H1 (cell line): ENCODE results near the gene ASB14. TPM values are rescaled to one million over a fixed set of nuclear protein-coding genes. Genes with fewer than 3 reads are reported as not detected.

Experiments used
- CTCF ChIA-PET: fragments of 300-600 bp; sonication (Branson Sonifier 250); formaldehyde crosslinking; loops from one replicate; lab custom pipeline; 2021; ENCODE audit not compliant: partially characterized antibody; lab: Charles Lee
- POLR2A ChIA-PET: fragments of 300-600 bp; sonication (Branson Sonifier 250); formaldehyde crosslinking; loops from one replicate; lab custom pipeline; 2021; ENCODE audit warnings: inconsistent platforms; ENCODE audit not compliant: partially characterized antibody; lab: Charles Lee
- DNase-seq, 2 experiments: peaks; one replicate each; pipeline versions ENCODE4 v3.0.0 to v3.0.0-alpha.2; 2010 to 2022; ENCODE audit warnings: low spot score in 2 of 2, low read depth in 1 of 2, mixed read lengths in 1 of 2
- FAIRE-seq: peaks from 2 replicates; lab custom pipeline; 2011; peaks lifted over from hg19 to GRCh38; lab: Jason Lieb, UNC
- H2AFZ ChIP-seq: 2 replicates; pipeline ENCODE4 v1.8.1; 2012; ENCODE audit warnings: low read length, inconsistent platforms
- H2AK5ac ChIP-seq: 2 replicates; pipeline ENCODE4 v1.6.1; 2013; ENCODE audit warnings: low read depth, low read length
- H2BK120ac ChIP-seq: replicated peaks from 2 replicates; pipeline ENCODE3; 2013; ENCODE audit warnings: low read depth, low read length, inconsistent platforms
- H2BK12ac ChIP-seq: 2 replicates; pipeline ENCODE4 v1.6.1; 2013; ENCODE audit warnings: low read depth, low read length
- H2BK15ac ChIP-seq: 2 replicates; pipeline ENCODE4 v1.6.1; 2013; ENCODE audit warnings: low read length
- H2BK20ac ChIP-seq: 2 replicates; pipeline ENCODE4 v1.6.1; 2013; ENCODE audit warnings: low read length
- H2BK5ac ChIP-seq: 2 replicates; pipeline ENCODE4 v1.6.1; 2013; ENCODE audit warnings: low read depth, low read length
- H3K14ac ChIP-seq: 2 replicates; pipeline ENCODE4 v1.6.1; 2013; ENCODE audit warnings: inconsistent platforms; ENCODE audit not compliant: insufficient read length
- H3K18ac ChIP-seq: 2 replicates; pipeline ENCODE4 v1.6.1; 2013; ENCODE audit warnings: low read length; ENCODE audit errors: extremely low read depth
- H3K23ac ChIP-seq: 2 replicates; pipeline ENCODE4 v1.6.1; 2013; ENCODE audit warnings: inconsistent platforms; ENCODE audit not compliant: insufficient read length
- H3K23me2 ChIP-seq: 2 replicates; pipeline ENCODE4 v1.6.1; 2013; ENCODE audit warnings: low read depth, low read length
- H3K27ac ChIP-seq: 2 replicates; pipeline ENCODE4 v1.6.1; 2011; ENCODE audit warnings: low read depth, low read length, inconsistent platforms
- H3K27me3 ChIP-seq, 4 experiments: replicated peaks in 1 of 4; 1 replicate in 1 of 4; 2 replicates in 3 of 4; pipeline versions ENCODE4 v1.6.1 to v1.8.1; 2011 to 2013; ENCODE audit warnings: low read length in 3 of 4, mild to moderate bottlenecking in 3 of 4, inconsistent platforms in 2 of 4, mixed read lengths in 2 of 4, moderate library complexity in 1 of 4; ENCODE audit not compliant: control insufficient read depth in 3 of 4, insufficient read depth in 3 of 4; ENCODE audit errors: extremely low read depth in 1 of 4
- H3K36me3 ChIP-seq, 4 experiments: 2 replicates each; pipeline versions ENCODE4 v1.6.1 to v1.8.1; 2011 to 2013; ENCODE audit warnings: mild to moderate bottlenecking in 4 of 4, low read length in 3 of 4, moderate library complexity in 2 of 4, control low read depth in 1 of 4, inconsistent platforms in 1 of 4; ENCODE audit not compliant: insufficient read depth in 4 of 4, control insufficient read depth in 2 of 4
- H3K4ac ChIP-seq: replicated peaks from 2 replicates; pipeline ENCODE3; 2013; ENCODE audit warnings: low read length, low read depth, mixed read lengths, inconsistent platforms; ENCODE audit not compliant: insufficient read length
- H3K4me1 ChIP-seq, 4 experiments: replicated peaks in 1 of 4; 1 replicate in 1 of 4; 2 replicates in 3 of 4; pipeline versions ENCODE4 v1.6.1 to v1.8.1; 2011 to 2013; ENCODE audit warnings: low read length in 3 of 4, inconsistent platforms in 2 of 4, mixed read lengths in 1 of 4; ENCODE audit not compliant: insufficient read depth in 4 of 4, control insufficient read depth in 3 of 4
- H3K4me2 ChIP-seq, 2 experiments: 2 replicates each; pipeline versions ENCODE4 v1.6.1 to v1.8.1; 2011 to 2013; ENCODE audit warnings: low read depth in 2 of 2, low read length in 2 of 2, control low read depth in 1 of 2, inconsistent platforms in 1 of 2, mild to moderate bottlenecking in 1 of 2; ENCODE audit not compliant: insufficient read depth in 1 of 2
- H3K4me3 ChIP-seq, 4 experiments: fragments of 200-600, 300-600 bp in 1 of 4; sonication (generic), shearing (Covaris generic), sonication (Bioruptor Twin) in 1 of 4; 2 replicates each; pipeline versions ENCODE4 v1.5.1 to v1.8.1; 2011 to 2016; ENCODE audit warnings: low read length in 4 of 4, low read depth in 3 of 4, control low read depth in 2 of 4, inconsistent platforms in 2 of 4, mild to moderate bottlenecking in 2 of 4, mixed read lengths in 1 of 4, moderate library complexity in 1 of 4; ENCODE audit not compliant: insufficient read depth in 2 of 4; ENCODE audit errors: extremely low read depth in 1 of 4
- H3K56ac ChIP-seq: replicated peaks from 2 replicates; pipeline ENCODE3; 2013; ENCODE audit warnings: low read depth, mild to moderate bottlenecking, mixed read lengths, low read length, inconsistent platforms; ENCODE audit not compliant: insufficient read length
- H3K79me1 ChIP-seq: 2 replicates; pipeline ENCODE4 v1.6.1; 2013; ENCODE audit warnings: low read depth, low read length, control low read depth
- H3K79me2 ChIP-seq, 2 experiments: 2 replicates each; pipeline versions ENCODE4 v1.6.1 to v1.8.1; 2012 to 2013; ENCODE audit warnings: low read length in 2 of 2, mild to moderate bottlenecking in 2 of 2, inconsistent platforms in 1 of 2; ENCODE audit not compliant: insufficient read depth in 2 of 2, control insufficient read depth in 1 of 2
- H3K9ac ChIP-seq, 4 experiments: replicated peaks in 1 of 4; 1 replicate in 1 of 4; 2 replicates in 3 of 4; pipeline versions ENCODE4 v1.6.1 to v1.8.1; 2011 to 2013; ENCODE audit warnings: low read depth in 3 of 4, low read length in 3 of 4, control low read depth in 2 of 4, mild to moderate bottlenecking in 2 of 4, moderate library complexity in 2 of 4, inconsistent platforms in 1 of 4; ENCODE audit errors: extremely low read depth in 1 of 4
- H3K9me3 ChIP-seq, 2 experiments: 2 replicates each; pipeline versions ENCODE4 v1.6.1 to v1.8.1; 2012 to 2013; ENCODE audit warnings: mild to moderate bottlenecking in 2 of 2, moderate library complexity in 2 of 2, control low read depth in 1 of 2, inconsistent platforms in 1 of 2, low read depth in 1 of 2, low read length in 1 of 2, mixed read lengths in 1 of 2; ENCODE audit not compliant: insufficient read depth in 2 of 2
- H4K20me1 ChIP-seq, 2 experiments: replicated peaks in 1 of 2; 2 replicates each; pipeline versions ENCODE3 to v1.8.1; 2011 to 2013; ENCODE audit warnings: inconsistent platforms in 2 of 2, low read length in 2 of 2, mild to moderate bottlenecking in 1 of 2; ENCODE audit not compliant: insufficient read depth in 2 of 2, control insufficient read depth in 1 of 2
- H4K5ac ChIP-seq: 2 replicates; pipeline ENCODE4 v1.6.1; 2013; ENCODE audit warnings: low read length, low read depth, mixed read lengths, inconsistent platforms; ENCODE audit not compliant: insufficient read length
- H4K8ac ChIP-seq: 2 replicates; pipeline ENCODE4 v1.8.0; 2013; ENCODE audit warnings: mild to moderate bottlenecking, moderate library complexity, low read length, inconsistent platforms; ENCODE audit not compliant: insufficient read depth; ENCODE audit errors: extremely low read depth
- H4K91ac ChIP-seq: replicated peaks from 2 replicates; pipeline ENCODE3; 2013; ENCODE audit warnings: low read length, mixed read lengths, inconsistent platforms; ENCODE audit not compliant: insufficient read length
- BCL11A ChIP-seq, 2 experiments: IDR thresholded peaks; one replicate each; pipeline ENCODE4 v1.6.1; 2011; ENCODE audit warnings: low read depth in 2 of 2, low read length in 2 of 2, mild to moderate bottlenecking in 2 of 2
- CBX8 ChIP-seq: fragments of 300-800, 300-1000 bp; sonication (generic); IDR thresholded peaks from 2 replicates; pipeline ENCODE4 v1.7.1; 2016; ENCODE audit warnings: low read depth, low read length, borderline replicate concordance
- HDAC6 ChIP-seq: IDR thresholded peaks from one replicate; pipeline ENCODE4 v1.7.1; 2012; ENCODE audit warnings: low read depth, mild to moderate bottlenecking, inconsistent platforms, low read length, moderate library complexity
- PHF8 ChIP-seq: fragments of 200-600 bp; sonication (generic); conservative IDR thresholded peaks from 2 replicates; pipeline ENCODE4 v1.7.1; 2012; ENCODE audit warnings: low read depth, mild to moderate bottlenecking, inconsistent platforms, low read length, moderate library complexity
- POLR2AphosphoS5 ChIP-seq: IDR thresholded peaks from 2 replicates; pipeline ENCODE4 v1.6.1; 2011; ENCODE audit warnings: low read depth, low read length
- RAD21 ChIP-seq, 2 experiments: IDR thresholded peaks in 1 of 2; conservative IDR thresholded peaks in 1 of 2; 2 replicates each; pipeline ENCODE4 v1.6.1; 2011; ENCODE audit warnings: low read depth in 2 of 2, low read length in 2 of 2, improper control_type of control experiment in 1 of 2, inconsistent platforms in 1 of 2, mild to moderate bottlenecking in 1 of 2, moderate library complexity in 1 of 2
- SIRT6 ChIP-seq: IDR thresholded peaks from one replicate; pipeline ENCODE4 v1.7.1; 2012; ENCODE audit warnings: low read length, inconsistent platforms
- SRF ChIP-seq: IDR thresholded peaks from 2 replicates; pipeline ENCODE4 v1.6.1; 2011; ENCODE audit warnings: mild to moderate bottlenecking, low read depth, low read length, moderate library complexity
- WGBS, 2 experiments: shearing (Covaris generic) in 1 of 2; methylation state at CpG; one replicate each; pipeline versions ENCODE4 v1.1.6 to v1.1.7; 2013 to 2015; ENCODE audit warnings: low lambda C conversion rate in 2 of 2, mixed read lengths in 2 of 2, inconsistent platforms in 1 of 2, low coverage in 1 of 2, missing lambda C conversion rate in 1 of 2; ENCODE audit not compliant: insufficient replicate concordance in 2 of 2, insufficient coverage in 1 of 2, insufficient read length in 1 of 2; ENCODE audit errors: extremely low coverage in 1 of 2, missing lambda C conversion rate in 1 of 2; 5-methylcytosine and 5-hydroxymethylcytosine counted together
- polyA plus RNA-seq, 7 experiments: library from polyadenylated mRNA; depleted of rRNA in 3 of 7; stranded (reverse) in 5 of 7; unstranded in 2 of 7; fragments of >200 nt in 5 of 7; fragments of 200-250 nt in 2 of 7; gene quantifications; 1 replicate in 5 of 7; 2 replicates in 1 of 7; 4 replicates in 1 of 7; pipeline versions ENCODE4 v1.2.1 to v1.2.3, GENCODE V29; 2011 to 2013; ENCODE audit warnings: missing spikeins in 2 of 7, mixed read lengths in 2 of 7
- total RNA-seq: library from RNA; stranded (reverse); fragmentation: NEBNext Ultra II Directional; extraction: Animal tissue kit (Norgen Biotek cat#: 25700); gene quantifications from 2 replicates; pipeline ENCODE4 v1.2.1, GENCODE V29; 2021

The ASB14 gene
- total and polyA plus RNA-seq, 2 of the 8 experiments (the other 6 are each of a cell fraction or from before 2014, with no cell fraction given), result not detected

DNA sequence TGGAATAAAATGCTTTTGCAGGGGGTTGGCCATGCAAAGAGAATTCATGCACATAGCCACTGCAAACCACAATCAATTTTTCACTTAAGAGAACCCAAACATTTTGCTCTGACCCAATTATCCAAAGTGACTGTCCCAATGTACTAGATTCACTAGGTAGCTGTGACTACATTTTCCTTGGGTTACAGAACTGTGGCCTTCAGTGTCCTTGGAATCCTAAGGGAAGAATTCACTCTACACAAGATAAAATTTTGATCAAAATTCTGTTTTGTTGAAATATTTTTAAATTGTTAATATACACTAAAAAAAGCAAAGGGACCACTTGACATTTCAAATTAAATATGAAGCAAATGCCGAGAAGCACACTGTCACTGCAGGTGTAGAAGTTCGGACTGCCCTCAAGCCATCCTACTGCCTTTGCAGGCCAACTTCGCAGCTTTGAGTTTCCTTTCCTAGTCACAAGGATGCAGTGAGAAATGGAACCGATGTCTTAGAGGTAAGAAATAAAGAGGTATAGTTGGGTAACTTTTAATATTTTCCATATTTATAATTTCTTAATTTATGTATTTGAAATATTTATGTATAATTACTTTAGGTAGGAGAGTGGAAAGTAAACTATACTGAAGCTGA is 527 bp upstream of the ASB14 start:
- H3K4me2 ChIP-seq, result no peak overlapping the region
- H3K4ac ChIP-seq, result no peak overlapping the region
- no peak for FAIRE-seq

More for the DNA sequence above, 527 bp upstream of the ASB14 start:
- no peak overlapping the region for H2BK120ac ChIP-seq
- H3K4me1 ChIP-seq, result no peaks in the 10 kb centered on the region
- no peaks in the 10 kb centered on the region for H3K27me3 ChIP-seq
- H3K27ac ChIP-seq, result no peak overlapping the region
- H3K4me3 ChIP-seq, result no peak overlapping the region
- no peaks in the 10 kb centered on the region for H3K36me3 ChIP-seq
- no peak overlapping the region for H4K91ac ChIP-seq
- H4K5ac ChIP-seq, result no peak overlapping the region
- no peak overlapping the region for H3K56ac ChIP-seq
- 97% methylated on average over 4 of the region's 4 CpGs; no CpG with 5 or more reads in 1 of the 2 experiments for WGBS, 2 experiments
- H2BK20ac ChIP-seq, result no peak overlapping the region
- no peak overlapping the region for H3K14ac ChIP-seq
- no peak overlapping the region for H2BK5ac ChIP-seq
- DNase-seq, result no peak
- no peak overlapping the region for H3K9ac ChIP-seq
- H2BK15ac ChIP-seq, result no peak overlapping the region
- ChIA-PET POLR2A (no interaction called here), CTCF (interaction anchor here (1.2 to 1.3 kb wide), 2 partner anchors 14 to 104 kb away, joined by 3 read pairs; no protein-coding TSS in a partner anchor)
- no peaks in the 10 kb centered on the region for H3K79me1 ChIP-seq
- H4K8ac ChIP-seq, result no peak overlapping the region
- H3K79me2 ChIP-seq, result no peaks in the 10 kb centered on the region
- no peak for TF ChIP-seq POLR2AphosphoS5
- TF ChIP-seq SRF, result no peak
- no peak for TF ChIP-seq PHF8
- no peak for TF ChIP-seq CBX8
- TF ChIP-seq SIRT6, result no peak
- TF ChIP-seq BCL11A (IDR thresholded peaks at IDR 0.05; ENCODE audit: low read depth in 2 of 2, low read length in 2 of 2), result no peak
- TF ChIP-seq HDAC6, result no peak
- no peak for TF ChIP-seq RAD21 (IDR thresholded peaks at IDR 0.05 in 1 of 2, conservative IDR thresholded peaks at IDR 0.05 in 1 of 2; ENCODE audit: low read depth in 2 of 2, low read length in 2 of 2)
- H3K9me3 ChIP-seq, result no peaks in the 10 kb centered on the region
- H2AK5ac ChIP-seq, result no peak overlapping the region
- H3K18ac ChIP-seq, result no peak overlapping the region
- H3K23me2 ChIP-seq, result no peaks in the 10 kb centered on the region
- H4K20me1 ChIP-seq, result no peaks in the 10 kb centered on the region
- no peak overlapping the region for H2AFZ ChIP-seq
- H3K23ac ChIP-seq, result no peak overlapping the region
- H2BK12ac ChIP-seq, result no peak overlapping the region
